Fibroblast of pulmonary artery (primary cell): ENCODE results near the gene LRP8.

Experiments
- DNase-seq: peaks from one replicate; pipeline ENCODE4 v3.0.0-alpha.2; 2010; ENCODE audit warnings: low read depth
- H3K4me3 ChIP-seq: replicated peaks from 2 replicates; pipeline ENCODE4 v1.5.1; 2011; ENCODE audit warnings: low read depth, mild to moderate bottlenecking, control low read depth, low read length, moderate library complexity
- CTCF ChIP-seq: IDR thresholded peaks from 2 replicates; pipeline ENCODE4 v1.5.1; 2011; ENCODE audit warnings: mild to moderate bottlenecking, control low read depth, low read length, inconsistent platforms; ENCODE audit errors: missing control alignments

Gene LRP8

GRCh38 chr1:53367503-53368313, 39.8 kb upstream of the LRP8 start:
- no peak overlapping the region for H3K4me3 ChIP-seq
- no peak for DNase-seq

GRCh38 chr1:53366901-53367502, 39.1 kb upstream of the LRP8 start:
- no peak for TF ChIP-seq CTCF
- no peak for DNase-seq
- H3K4me3 ChIP-seq = no peak overlapping the region

More at GRCh38 chr1:53367503-53368313, 39.8 kb upstream of the LRP8 start:
- TF ChIP-seq CTCF = no peak

- no peak for DNase-seq
- no peak overlapping the region for H3K4me3 ChIP-seq
- TF ChIP-seq CTCF = no peak
These were observed 37.7 kb upstream of the LRP8 start for GRCh38 chr1:53365437-53366063.

- no peak for DNase-seq
- no peak overlapping the region for H3K4me3 ChIP-seq
- TF ChIP-seq CTCF = no peak
These were observed 35.2 kb upstream of the LRP8 start for GRCh38 chr1:53362851-53363642.

- no peak overlapping the region for H3K4me3 ChIP-seq
- no peak for DNase-seq
- no peak for TF ChIP-seq CTCF
These were observed 34.4 kb upstream of the LRP8 start for GRCh38 chr1:53362270-53362669.

- H3K4me3 ChIP-seq = no peak overlapping the region
- no peak for TF ChIP-seq CTCF
- no peak for DNase-seq
These were observed 33.7 kb upstream of the LRP8 start for GRCh38 chr1:53361541-53361961.
